Nephron (organoid): Measurements from ENCODE around the gene CDH13.

Source experiments
- H3K27ac Mint-ChIP-seq, 3 experiments: 2 replicates each; pipeline ENCODE4 v1.8.0; 2020; ENCODE audit warnings: mixed read lengths in 3 of 3, mild to moderate bottlenecking in 2 of 3, moderate library complexity in 1 of 3
- H3K27me3 Mint-ChIP-seq: 2 replicates; pipeline ENCODE4 v1.8.0; 2021; ENCODE audit warnings: low read depth, mild to moderate bottlenecking, moderate library complexity, mixed read lengths
- H3K36me3 Mint-ChIP-seq: 2 replicates; pipeline ENCODE4 v1.8.0; 2020; ENCODE audit warnings: low read depth, mixed read lengths
- H3K4me1 Mint-ChIP-seq: 2 replicates; pipeline ENCODE4 v1.8.0; 2020; ENCODE audit warnings: mixed read lengths
- H3K4me3 Mint-ChIP-seq, 3 experiments: 2 replicates each; pipeline ENCODE4 v1.8.0; 2020; ENCODE audit warnings: mild to moderate bottlenecking in 3 of 3, mixed read lengths in 3 of 3, moderate library complexity in 2 of 3
- H3K9me3 Mint-ChIP-seq: 2 replicates; pipeline ENCODE4 v1.8.0; 2020; ENCODE audit warnings: mixed read lengths
- CTCF ChIP-seq, 3 experiments: fragments of 200-600 bp; sonication (generic); IDR thresholded peaks; one replicate each; pipeline ENCODE4 v1.5.0; 2021; ENCODE audit warnings: antibody characterized with exemption in 3 of 3; ENCODE audit not compliant: unreplicated experiment in 3 of 3

The CDH13 gene

GRCh38 chr16:83516931-83517330, 890.2 kb downstream of the CDH13 start:
- TF ChIP-seq CTCF (IDR thresholded peaks at IDR 0.05; ENCODE audit: unreplicated experiment in 3 of 3), result no peak
- Mint-ChIP-seq H3K27ac (no peak overlapping the region), H3K27me3 (no peaks in the 10 kb centered on the region), H3K4me1 (peaks cover 4% of the 10 kb centered on the region), H3K4me3 (no peak overlapping the region), H3K36me3 (no peaks in the 10 kb centered on the region), H3K9me3 (peaks cover 3% of the 10 kb centered on the region)

GRCh38 chr16:83517398-83517797, 890.6 kb downstream of the CDH13 start:
- Mint-ChIP-seq H3K27me3 (no peaks in the 10 kb centered on the region), H3K36me3 (no peaks in the 10 kb centered on the region), H3K27ac (no peak overlapping the region), H3K4me1 (peaks cover 4% of the 10 kb centered on the region), H3K4me3 (no peak overlapping the region), H3K9me3 (peaks cover 3% of the 10 kb centered on the region)
- TF ChIP-seq CTCF (IDR thresholded peaks at IDR 0.05; ENCODE audit: unreplicated experiment in 3 of 3), result no peak

GRCh38 chr16:83520596-83520995, 893.8 kb downstream of the CDH13 start:
- TF ChIP-seq CTCF (IDR thresholded peaks at IDR 0.05; ENCODE audit: unreplicated experiment in 3 of 3), result no peak
- H3K4me3 Mint-ChIP-seq, result no peak overlapping the region

GRCh38 chr16:83530293-83530692, 903.5 kb downstream of the CDH13 start:
- no peaks in the 10 kb centered on the region for H3K4me1 Mint-ChIP-seq
- H3K36me3 Mint-ChIP-seq, result no peaks in the 10 kb centered on the region
- TF ChIP-seq CTCF (IDR thresholded peaks at IDR 0.05; ENCODE audit: unreplicated experiment in 3 of 3), result no peak
- no peaks in the 10 kb centered on the region for H3K27me3 Mint-ChIP-seq
- H3K9me3 Mint-ChIP-seq, result no peaks in the 10 kb centered on the region
- no peak overlapping the region for H3K27ac Mint-ChIP-seq
- no peak overlapping the region for H3K4me3 Mint-ChIP-seq

More at GRCh38 chr16:83520596-83520995, 893.8 kb downstream of the CDH13 start:
- Mint-ChIP-seq H3K27ac (no peak overlapping the region), H3K27me3 (no peaks in the 10 kb centered on the region), H3K36me3 (no peaks in the 10 kb centered on the region), H3K9me3 (peaks cover 3% of the 10 kb centered on the region), H3K4me1 (no peaks in the 10 kb centered on the region)

- no peaks in the 10 kb centered on the region for H3K27me3 Mint-ChIP-seq
- no peaks in the 10 kb centered on the region for H3K9me3 Mint-ChIP-seq
- no peaks in the 10 kb centered on the region for H3K4me1 Mint-ChIP-seq
- no peak for TF ChIP-seq CTCF (IDR thresholded peaks at IDR 0.05; ENCODE audit: unreplicated experiment in 3 of 3)
- no peaks in the 10 kb centered on the region for H3K36me3 Mint-ChIP-seq
- no peak overlapping the region for H3K27ac Mint-ChIP-seq
- no peak overlapping the region for H3K4me3 Mint-ChIP-seq
Observed at GRCh38 chr16:83532634-83533033, 905.9 kb downstream of the CDH13 start.

GRCh38 chr16:83533193-83533592, 906.4 kb downstream of the CDH13 start:
- TF ChIP-seq CTCF (IDR thresholded peaks at IDR 0.05; ENCODE audit: unreplicated experiment in 3 of 3), result no peak
- no peak overlapping the region for H3K4me3 Mint-ChIP-seq
- H3K9me3 Mint-ChIP-seq, result no peaks in the 10 kb centered on the region
- H3K27ac Mint-ChIP-seq, result no peak overlapping the region
- no peaks in the 10 kb centered on the region for H3K4me1 Mint-ChIP-seq
- no peaks in the 10 kb centered on the region for H3K36me3 Mint-ChIP-seq
- no peaks in the 10 kb centered on the region for H3K27me3 Mint-ChIP-seq
